ENCODE data around the gene EHF.

The EHF gene

GRCh38 chr11:34655335-34656008, 34.6 kb downstream of the EHF start:
- no peak for ATAC-seq
- no peak for TF ChIP-seq CSDC2 (CRISPR knock-in tag; IDR thresholded peaks at IDR 0.05)
- no peak for TF ChIP-seq TOX (CRISPR knock-in tag; IDR thresholded peaks at IDR 0.05; ENCODE audit: borderline replicate concordance)
- no peak for TF ChIP-seq CREB5 (CRISPR knock-in tag; IDR thresholded peaks at IDR 0.05; ENCODE audit: low read depth)
- TF ChIP-seq ZNF8 (CRISPR knock-in tag; IDR thresholded peaks at IDR 0.05) = no peak
- TF ChIP-seq ZNF565 (CRISPR knock-in tag; conservative IDR thresholded peaks at IDR 0.05; ENCODE audit: low read depth) = no peak
- no peak for TF ChIP-seq RARB (CRISPR knock-in tag; IDR thresholded peaks at IDR 0.05)
- no peak for TF ChIP-seq PATZ1 (CRISPR knock-in tag; IDR thresholded peaks at IDR 0.05; ENCODE audit: borderline replicate concordance)
- TF ChIP-seq POU6F1 (CRISPR knock-in tag; IDR thresholded peaks at IDR 0.05; ENCODE audit: borderline replicate concordance, low read depth) = no peak
- TF ChIP-seq ISL1 (CRISPR knock-in tag; IDR thresholded peaks at IDR 0.05) = no peak
- TF ChIP-seq ZC3H10 (CRISPR knock-in tag; IDR thresholded peaks at IDR 0.05) = no peak
- no peak for TF ChIP-seq TCF4 (CRISPR knock-in tag; IDR thresholded peaks at IDR 0.05; ENCODE audit: borderline replicate concordance)
- TF ChIP-seq SNAI2 (CRISPR knock-in tag; IDR thresholded peaks at IDR 0.05) = no peak
- TF ChIP-seq ESRRG (CRISPR knock-in tag; IDR thresholded peaks at IDR 0.05) = no peak
- TF ChIP-seq ZFP30 (CRISPR knock-in tag; IDR thresholded peaks at IDR 0.05) = no peak
- no peak for TF ChIP-seq ZNF70 (CRISPR knock-in tag; IDR thresholded peaks at IDR 0.05)

GRCh38 chr11:34656062-34656720, 35.3 kb downstream of the EHF start:
- TF ChIP-seq CSRNP3 (CRISPR knock-in tag; IDR thresholded peaks at IDR 0.05) (no peak), CSDC2 (CRISPR knock-in tag; IDR thresholded peaks at IDR 0.05) (no peak), RARB (CRISPR knock-in tag; IDR thresholded peaks at IDR 0.05) (no peak), SNAI2 (CRISPR knock-in tag; IDR thresholded peaks at IDR 0.05) (no peak), ARNTL (CRISPR knock-in tag; IDR thresholded peaks at IDR 0.05; ENCODE audit: borderline replicate concordance, low read depth) (no peak), ZNF70 (CRISPR knock-in tag; IDR thresholded peaks at IDR 0.05) (no peak), TOX (CRISPR knock-in tag; IDR thresholded peaks at IDR 0.05; ENCODE audit: borderline replicate concordance) (no peak), ISL1 (CRISPR knock-in tag; IDR thresholded peaks at IDR 0.05) (no peak), PPARA (CRISPR knock-in tag; IDR thresholded peaks at IDR 0.05; ENCODE audit: borderline replicate concordance) (no peak), POU6F1 (CRISPR knock-in tag; IDR thresholded peaks at IDR 0.05; ENCODE audit: borderline replicate concordance, low read depth) (no peak), PATZ1 (CRISPR knock-in tag; IDR thresholded peaks at IDR 0.05; ENCODE audit: borderline replicate concordance) (no peak), ZNF8 (CRISPR knock-in tag; IDR thresholded peaks at IDR 0.05) (no peak), GLIS3 (CRISPR knock-in tag; IDR thresholded peaks at IDR 0.05) (no peak), ZC3H10 (CRISPR knock-in tag; IDR thresholded peaks at IDR 0.05) (no peak), CREB5 (CRISPR knock-in tag; IDR thresholded peaks at IDR 0.05; ENCODE audit: low read depth) (no peak), ZFP3 (CRISPR knock-in tag; IDR thresholded peaks at IDR 0.05) (no peak)
- no peak for ATAC-seq
